ENCODE results near the gene MTREX.

GRCh38 chr5:55427157-55427556 lies 119.4 kb downstream of the MTREX start:
- TF ChIP-seq, protein P1, sequence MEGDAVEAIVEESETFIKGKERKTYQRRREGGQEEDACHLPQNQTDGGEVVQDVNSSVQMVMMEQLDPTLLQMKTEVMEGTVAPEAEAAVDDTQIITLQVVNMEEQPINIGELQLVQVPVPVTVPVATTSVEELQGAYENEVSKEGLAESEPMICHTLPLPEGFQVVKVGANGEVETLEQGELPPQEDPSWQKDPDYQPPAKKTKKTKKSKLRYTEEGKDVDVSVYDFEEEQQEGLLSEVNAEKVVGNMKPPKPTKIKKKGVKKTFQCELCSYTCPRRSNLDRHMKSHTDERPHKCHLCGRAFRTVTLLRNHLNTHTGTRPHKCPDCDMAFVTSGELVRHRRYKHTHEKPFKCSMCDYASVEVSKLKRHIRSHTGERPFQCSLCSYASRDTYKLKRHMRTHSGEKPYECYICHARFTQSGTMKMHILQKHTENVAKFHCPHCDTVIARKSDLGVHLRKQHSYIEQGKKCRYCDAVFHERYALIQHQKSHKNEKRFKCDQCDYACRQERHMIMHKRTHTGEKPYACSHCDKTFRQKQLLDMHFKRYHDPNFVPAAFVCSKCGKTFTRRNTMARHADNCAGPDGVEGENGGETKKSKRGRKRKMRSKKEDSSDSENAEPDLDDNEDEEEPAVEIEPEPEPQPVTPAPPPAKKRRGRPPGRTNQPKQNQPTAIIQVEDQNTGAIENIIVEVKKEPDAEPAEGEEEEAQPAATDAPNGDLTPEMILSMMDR (tag by site-specific recombination; IDR thresholded peaks at IDR 0.05) = no peak
- TF ChIP-seq ZNF214 (tag by site-specific recombination; IDR thresholded peaks at IDR 0.05; ENCODE audit: borderline replicate concordance) (no peak), REST (tag by site-specific recombination; IDR thresholded peaks at IDR 0.05) (no peak), RBAK (tag by site-specific recombination; IDR thresholded peaks at IDR 0.05) (no peak), ZNF211 (tag by site-specific recombination; IDR thresholded peaks at IDR 0.05; ENCODE audit: low read depth) (no peak), ZNF280D (tag by site-specific recombination; IDR thresholded peaks at IDR 0.05) (no peak), GLIS1 (tag by site-specific recombination; IDR thresholded peaks at IDR 0.05) (no peak), ZNF133 (tag by site-specific recombination; IDR thresholded peaks at IDR 0.05) (no peak), ZNF350 (tag by site-specific recombination; IDR thresholded peaks at IDR 0.05) (no peak), ZNF514 (tag by site-specific recombination; IDR thresholded peaks at IDR 0.05) (no peak), ZNF138 (tag by site-specific recombination; IDR thresholded peaks at IDR 0.05; ENCODE audit: borderline replicate concordance) (no peak)
- TF ChIP-seq, protein P2, sequence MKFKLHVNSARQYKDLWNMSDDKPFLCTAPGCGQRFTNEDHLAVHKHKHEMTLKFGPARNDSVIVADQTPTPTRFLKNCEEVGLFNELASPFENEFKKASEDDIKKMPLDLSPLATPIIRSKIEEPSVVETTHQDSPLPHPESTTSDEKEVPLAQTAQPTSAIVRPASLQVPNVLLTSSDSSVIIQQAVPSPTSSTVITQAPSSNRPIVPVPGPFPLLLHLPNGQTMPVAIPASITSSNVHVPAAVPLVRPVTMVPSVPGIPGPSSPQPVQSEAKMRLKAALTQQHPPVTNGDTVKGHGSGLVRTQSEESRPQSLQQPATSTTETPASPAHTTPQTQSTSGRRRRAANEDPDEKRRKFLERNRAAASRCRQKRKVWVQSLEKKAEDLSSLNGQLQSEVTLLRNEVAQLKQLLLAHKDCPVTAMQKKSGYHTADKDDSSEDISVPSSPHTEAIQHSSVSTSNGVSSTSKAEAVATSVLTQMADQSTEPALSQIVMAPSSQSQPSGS (tag by site-specific recombination; IDR thresholded peaks at IDR 0.05; ENCODE audit: low read depth) = no peak
- TF ChIP-seq, protein P3, sequence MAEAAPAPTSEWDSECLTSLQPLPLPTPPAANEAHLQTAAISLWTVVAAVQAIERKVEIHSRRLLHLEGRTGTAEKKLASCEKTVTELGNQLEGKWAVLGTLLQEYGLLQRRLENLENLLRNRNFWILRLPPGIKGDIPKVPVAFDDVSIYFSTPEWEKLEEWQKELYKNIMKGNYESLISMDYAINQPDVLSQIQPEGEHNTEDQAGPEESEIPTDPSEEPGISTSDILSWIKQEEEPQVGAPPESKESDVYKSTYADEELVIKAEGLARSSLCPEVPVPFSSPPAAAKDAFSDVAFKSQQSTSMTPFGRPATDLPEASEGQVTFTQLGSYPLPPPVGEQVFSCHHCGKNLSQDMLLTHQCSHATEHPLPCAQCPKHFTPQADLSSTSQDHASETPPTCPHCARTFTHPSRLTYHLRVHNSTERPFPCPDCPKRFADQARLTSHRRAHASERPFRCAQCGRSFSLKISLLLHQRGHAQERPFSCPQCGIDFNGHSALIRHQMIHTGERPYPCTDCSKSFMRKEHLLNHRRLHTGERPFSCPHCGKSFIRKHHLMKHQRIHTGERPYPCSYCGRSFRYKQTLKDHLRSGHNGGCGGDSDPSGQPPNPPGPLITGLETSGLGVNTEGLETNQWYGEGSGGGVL (tag by site-specific recombination; IDR thresholded peaks at IDR 0.05) = no peak
